ENCODE measurements around the gene PRDM16. TPM values are rescaled to one million over a fixed set of nuclear protein-coding genes. Genes with fewer than 3 reads are reported as not detected.

PRDM16 gene
- total RNA-seq, 1 donor from 2014 or later: not detected

GRCh38 chr1:3290915-3291314 is 221.9 kb downstream of the PRDM16 start:
- DNase-seq: no peak

GRCh38 chr1:3292051-3292722 is 223.2 kb downstream of the PRDM16 start:
- DNase-seq: no peak

- no peak for DNase-seq
Observed at GRCh38 chr1:3292868-3293562, 224.0 kb downstream of the PRDM16 start.

DNA sequence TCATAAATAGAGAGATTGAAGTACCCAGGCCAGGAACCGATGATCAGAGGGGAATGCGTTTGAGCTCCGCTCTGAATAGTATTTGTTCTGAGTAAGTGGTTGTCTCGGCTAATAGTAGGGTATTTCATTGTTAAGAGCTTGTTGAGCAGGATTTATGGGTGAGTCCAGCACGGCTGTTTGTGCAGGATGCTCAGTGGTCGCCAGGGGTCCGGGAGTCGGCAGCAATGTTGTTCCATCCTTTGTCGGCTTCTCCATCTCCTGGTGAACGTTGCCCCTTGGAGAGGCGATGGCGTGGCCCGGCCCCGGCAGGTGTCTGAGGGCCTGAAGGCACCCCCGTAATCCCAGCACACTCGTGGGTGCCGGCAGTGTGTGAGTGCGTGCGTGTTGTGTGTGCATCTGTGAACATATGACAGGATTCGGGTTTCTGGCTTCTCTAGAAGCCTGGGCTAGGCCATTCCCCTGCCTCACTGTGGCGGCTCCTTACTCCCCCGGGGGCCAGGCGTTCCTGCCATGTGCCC is 224.6 kb downstream of the PRDM16 start:
- no peak for DNase-seq

GRCh38 chr1:3294450-3294849 is 225.4 kb downstream of the PRDM16 start:
- DNase-seq: no peak

GRCh38 chr1:3295846-3296245 is 226.8 kb downstream of the PRDM16 start:
- no peak for DNase-seq

DNA sequence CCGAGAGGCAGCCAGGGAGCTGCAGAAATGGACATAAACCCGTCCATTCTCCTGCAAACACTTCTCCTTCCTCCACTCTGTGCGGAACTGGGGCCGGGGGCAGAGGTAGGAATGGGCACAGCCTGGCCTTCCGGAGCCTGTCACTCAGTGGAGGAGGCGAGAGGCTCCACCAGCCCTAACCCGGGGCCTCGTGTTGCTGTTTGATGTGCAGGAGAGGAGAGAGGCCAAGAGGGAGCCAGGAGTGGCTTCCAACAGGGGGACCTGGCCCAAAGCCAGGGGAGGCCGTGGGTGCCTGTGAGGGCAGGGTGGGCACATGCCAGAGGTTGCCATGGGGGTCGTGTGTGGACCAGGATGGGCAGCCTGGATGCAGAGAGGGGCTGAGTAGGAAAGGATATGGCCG is 227.3 kb downstream of the PRDM16 start:
- DNase-seq: no peak

DNA sequence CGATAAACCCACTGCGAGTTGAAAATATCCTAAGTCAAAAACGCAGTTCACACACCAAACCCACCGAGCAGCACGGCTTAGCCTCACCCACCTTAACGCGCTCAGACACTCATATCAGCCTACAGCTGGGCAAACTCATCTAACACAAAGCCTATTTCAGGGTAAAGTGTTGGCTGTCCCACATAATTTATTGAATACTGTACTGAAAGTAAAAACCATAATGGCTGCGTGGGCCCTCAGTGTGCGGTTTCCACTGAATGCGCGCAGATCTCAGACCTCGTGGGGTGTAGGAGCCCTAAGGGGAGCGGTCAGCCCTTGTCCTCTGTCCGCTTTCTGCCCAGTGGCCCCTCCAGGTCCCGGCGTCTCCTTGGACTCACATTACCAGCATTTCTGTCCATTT is 227.8 kb downstream of the PRDM16 start:
- no peak for DNase-seq

DNA sequence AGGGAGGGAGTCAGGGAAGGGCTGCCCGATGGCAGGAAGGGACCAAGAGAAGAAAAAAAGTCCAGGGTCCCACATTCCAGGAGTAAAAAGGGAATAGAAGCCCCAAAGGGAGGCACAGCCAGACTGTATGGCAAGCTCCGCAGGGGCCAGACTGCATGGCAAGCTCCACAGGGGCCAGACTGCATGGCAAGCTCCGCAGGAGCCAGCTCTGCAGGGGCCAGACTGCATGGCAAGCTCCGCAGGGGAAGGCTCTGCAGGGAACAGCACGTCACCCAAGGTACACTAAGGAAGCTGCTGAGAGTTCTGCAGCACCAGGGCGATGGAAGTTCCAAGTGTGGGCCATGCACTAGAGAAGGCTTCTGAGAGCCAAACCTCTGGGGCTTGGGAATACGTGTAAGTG is 228.8 kb downstream of the PRDM16 start:
- no peak for DNase-seq

- DNase-seq: no peak
Observed at GRCh38 chr1:3298197-3298596, 229.2 kb downstream of the PRDM16 start.

GRCh38 chr1:3304246-3304645 is 235.2 kb downstream of the PRDM16 start:
- no peak for DNase-seq

- no peak for DNase-seq
Observed at GRCh38 chr1:3304692-3305091, 235.7 kb downstream of the PRDM16 start.

- DNase-seq: no peak
Observed at GRCh38 chr1:3305156-3305555, 236.2 kb downstream of the PRDM16 start.

GRCh38 chr1:3306583-3307291 is 237.7 kb downstream of the PRDM16 start:
- no peak for DNase-seq

DNA sequence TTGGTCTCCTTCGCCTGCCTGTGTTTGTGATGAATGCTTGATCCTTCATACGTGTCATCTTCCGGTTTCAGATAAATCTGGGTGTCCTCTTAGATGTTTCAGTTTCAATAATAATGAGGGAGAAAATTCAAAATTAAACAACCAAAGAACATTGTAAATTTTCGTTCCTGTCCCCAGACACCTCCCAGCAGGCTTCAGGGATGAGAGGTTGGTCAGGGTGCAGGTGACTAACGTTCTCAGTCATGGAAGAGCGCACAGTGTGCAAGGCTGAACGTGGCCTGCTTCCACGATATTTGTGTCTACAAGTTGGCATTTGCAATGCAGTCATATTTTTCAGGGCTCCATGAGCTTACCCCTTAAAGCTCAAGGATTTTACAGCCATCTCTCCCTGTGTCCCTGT is 238.4 kb downstream of the PRDM16 start:
- no peak for DNase-seq

GRCh38 chr1:3308053-3308452 is 239.1 kb downstream of the PRDM16 start:
- no peak for DNase-seq

DNA sequence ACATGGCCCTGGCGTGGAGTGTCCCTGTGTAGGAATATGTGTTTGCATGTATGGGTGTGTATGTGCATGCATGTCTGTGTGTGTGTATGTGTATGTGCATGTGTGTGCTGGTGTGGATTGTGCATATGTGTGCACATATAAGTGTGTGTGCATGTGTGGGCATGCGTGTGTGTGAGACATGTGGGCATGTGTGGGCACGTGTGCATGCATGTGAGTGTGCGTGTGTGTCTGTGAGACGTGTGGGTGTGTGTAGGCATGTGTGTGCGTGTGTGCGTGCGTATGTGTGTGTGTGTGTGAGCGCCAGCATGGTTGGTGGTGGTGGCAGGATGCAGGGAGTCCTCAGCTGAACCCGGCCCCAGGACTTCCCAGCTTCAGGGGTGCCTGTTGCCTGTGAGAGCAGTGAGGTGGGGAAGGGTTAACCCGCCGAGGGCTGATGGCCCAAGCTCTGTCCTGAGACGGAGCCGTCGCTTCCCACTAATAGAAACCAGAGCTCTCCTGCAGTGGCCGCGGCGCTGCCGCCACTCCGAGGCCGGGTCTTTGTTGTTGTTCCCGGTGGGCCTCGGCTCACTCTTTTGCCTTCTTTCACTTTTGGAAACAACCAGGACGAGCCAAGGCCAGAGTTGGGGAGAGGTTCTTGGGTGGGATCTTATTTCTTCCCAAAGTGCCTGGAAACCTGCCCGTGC is 241.9 kb downstream of the PRDM16 start:
- no peak for DNase-seq

- DNase-seq: no peak
Observed at GRCh38 chr1:3311711-3312110, 242.7 kb downstream of the PRDM16 start.

GRCh38 chr1:3312310-3312897 is 243.4 kb downstream of the PRDM16 start:
- DNase-seq: no peak

- peak; percentile 83 for DNase-seq
Observed at GRCh38 chr1:3312898-3313575, 244.0 kb downstream of the PRDM16 start.

- DNase-seq: peak; percentile 39
Observed at GRCh38 chr1:3313576-3313950, 244.6 kb downstream of the PRDM16 start.
